GM18517 (cell line): ENCODE measurements around the gene ZNF281.
"Not testable (repeated sequence)": the region's sequence is repeated elsewhere in the genome, so short reads cannot be mapped to it uniquely, and the experiment has no call there.

Experiments
- ATAC-seq: cut with Tn5 transposase; IDR thresholded peaks from one replicate; pipeline ENCODE4 v1.9.1; 2021; ENCODE audit warnings: mild to moderate bottlenecking, moderate library complexity; ENCODE audit not compliant: unreplicated experiment

ZNF281 gene

DNA sequence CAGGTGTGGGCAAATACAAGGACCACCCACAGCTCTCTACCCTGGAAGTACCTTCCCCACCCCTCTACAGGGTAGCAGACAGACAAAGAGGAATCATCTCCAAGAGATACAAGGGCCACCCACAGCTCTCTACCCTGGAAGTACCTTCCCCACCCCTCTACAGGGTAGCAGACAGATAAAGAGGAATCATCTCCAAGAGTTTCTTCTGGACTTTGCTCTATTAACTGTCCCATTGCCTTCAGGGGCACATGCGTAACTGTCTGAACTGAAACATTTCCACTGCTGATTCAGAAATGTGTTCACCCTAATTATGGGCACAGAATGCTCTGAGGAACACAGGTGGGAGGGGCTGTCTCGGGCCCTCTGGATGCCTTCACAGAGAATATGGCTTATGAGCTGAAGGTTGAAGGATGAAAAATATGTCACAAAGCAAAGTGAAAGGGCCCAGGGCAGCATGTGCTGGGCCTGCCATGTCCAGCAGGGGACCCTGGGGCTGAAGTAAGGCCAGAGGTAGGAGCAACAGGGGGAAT lies 43.9 kb downstream of the ZNF281 start:
- no peak for ATAC-seq

- no peak for ATAC-seq
These were observed 45.0 kb downstream of the ZNF281 start for GRCh38 chr1:200364831-200365230.

DNA sequence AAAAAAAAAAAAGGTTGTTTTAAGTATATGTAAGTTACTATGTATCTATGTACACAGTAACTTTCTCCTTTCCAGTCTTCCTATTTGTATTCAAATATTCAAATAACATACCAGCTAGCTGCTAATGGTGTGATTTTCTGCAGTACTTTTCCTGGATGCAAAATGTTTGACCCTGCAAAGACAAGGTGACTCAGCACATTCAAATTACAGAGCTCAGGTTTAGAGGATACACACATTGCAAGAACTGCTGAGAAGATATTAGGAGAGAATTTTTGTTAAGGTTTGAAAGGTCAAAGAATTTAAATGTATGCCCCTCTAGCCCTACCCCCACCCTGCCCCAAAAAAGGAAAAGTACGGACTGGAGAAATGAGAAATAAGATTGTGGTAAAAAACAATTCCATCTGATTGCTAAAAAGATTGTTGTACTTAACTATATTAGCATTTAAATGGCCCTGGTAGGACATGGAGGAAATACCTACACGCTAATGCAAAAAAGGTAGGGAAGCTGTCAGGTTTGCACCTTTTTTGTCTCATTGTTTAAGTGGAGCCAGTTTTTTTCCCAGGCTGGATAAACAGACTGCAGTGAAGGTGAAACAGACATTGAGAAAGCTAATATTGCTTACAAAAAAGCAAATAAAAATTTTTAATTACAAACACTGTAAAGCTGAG lies 45.6 kb downstream of the ZNF281 start:
- ATAC-seq: no peak

- no peak for ATAC-seq
These were observed 46.4 kb downstream of the ZNF281 start for GRCh38 chr1:200363264-200363933.

GRCh38 chr1:200362421-200362820 lies 47.4 kb downstream of the ZNF281 start:
- ATAC-seq: no peak

- ATAC-seq: no peak
These were observed 50.1 kb downstream of the ZNF281 start for GRCh38 chr1:200359610-200360163.

DNA sequence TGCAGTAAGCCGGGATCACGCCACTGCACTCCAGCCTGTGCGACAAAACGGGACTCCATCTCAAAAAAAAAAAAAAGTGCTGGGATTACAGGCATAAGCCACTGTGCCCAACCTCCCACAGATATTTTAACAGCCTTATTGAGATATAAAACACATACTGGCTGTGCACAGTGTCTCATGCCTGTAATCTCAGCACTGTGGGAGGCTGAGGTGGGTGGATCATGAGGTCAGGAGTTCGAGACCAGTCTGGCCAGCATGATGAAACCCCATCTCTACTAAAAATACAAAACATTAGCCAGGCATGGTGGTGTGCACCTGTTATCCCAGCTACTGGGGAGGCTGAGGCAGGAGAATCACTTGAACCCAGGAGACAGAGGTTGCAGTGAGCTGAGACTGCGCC lies 51.9 kb downstream of the ZNF281 start:
- ATAC-seq: not testable (repeated sequence)

DNA sequence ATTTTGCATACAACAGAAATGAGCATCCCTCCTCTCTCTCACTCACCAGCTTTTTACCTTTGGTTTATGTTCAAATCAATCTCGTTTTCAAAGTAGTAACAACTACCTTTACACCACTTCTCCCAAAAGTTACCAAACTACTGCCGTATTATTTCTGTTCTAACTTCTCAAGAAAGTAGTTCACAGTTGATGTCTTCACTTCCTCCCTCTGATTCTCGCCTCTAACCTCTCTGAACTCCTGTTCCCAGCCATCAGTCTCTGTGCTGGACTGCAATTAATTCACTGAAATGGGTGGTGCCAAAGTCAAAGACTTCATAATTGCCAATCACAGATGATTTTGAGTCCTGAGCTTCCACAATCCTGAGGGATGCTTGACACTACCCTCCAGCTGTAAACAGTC lies 54.0 kb downstream of the ZNF281 start:
- ATAC-seq: peak; percentile 41
